GM19395 (cell line): ENCODE data around the gene HCN3.

Experiments
- ATAC-seq: cut with Tn5 transposase; IDR thresholded peaks from one replicate; pipeline ENCODE4 v1.9.1; 2021; ENCODE audit warnings: mild to moderate bottlenecking, moderate library complexity; ENCODE audit not compliant: unreplicated experiment

HCN3 gene

GRCh38 chr1:155253797-155254196 is 23.5 kb upstream of the HCN3 start:
- ATAC-seq = no peak

- no peak for ATAC-seq
Measured at GRCh38 chr1:155254228-155254713, 23.0 kb upstream of the HCN3 start.

GRCh38 chr1:155254714-155255242 is 22.5 kb upstream of the HCN3 start:
- no peak for ATAC-seq

GRCh38 chr1:155255243-155256007 is 21.8 kb upstream of the HCN3 start, which contains the start of gene ENTREP3:
Gene ENTREP3 (minus strand): TSS chr1:155255483. CDS start chr1:155254877, 606 bp downstream.
- no peak for ATAC-seq

- no peak for ATAC-seq
Measured at GRCh38 chr1:155256058-155256852, 21.0 kb upstream of the HCN3 start.

- ATAC-seq = no peak
Measured at GRCh38 chr1:155260276-155260675, 17.0 kb upstream of the HCN3 start.

- peak; percentile 11 for ATAC-seq
Measured at GRCh38 chr1:155261493-155261851, 15.8 kb upstream of the HCN3 start.

GRCh38 chr1:155261852-155262673 is 15.2 kb upstream of the HCN3 start, which contains the start of gene SCAMP3:
Gene SCAMP3 (minus strand): TSS chr1:155262360. CDS start chr1:155262151, 209 bp downstream.
- ATAC-seq = peak; percentile 87

- no peak for ATAC-seq
Measured at GRCh38 chr1:155263067-155263466, 14.2 kb upstream of the HCN3 start.

GRCh38 chr1:155266553-155266952 is 10.7 kb upstream of the HCN3 start:
- no peak for ATAC-seq

GRCh38 chr1:155267373-155267772 is 9.9 kb upstream of the HCN3 start:
- ATAC-seq = no peak

- no peak for ATAC-seq
Measured at GRCh38 chr1:155268630-155269029, 8.6 kb upstream of the HCN3 start.

- no peak for ATAC-seq
Measured at GRCh38 chr1:155269381-155269780, 7.9 kb upstream of the HCN3 start.

GRCh38 chr1:155272466-155273342 is 4.6 kb upstream of the HCN3 start:
- peak; percentile 32 for ATAC-seq

- peak; percentile 81 for ATAC-seq
Measured at GRCh38 chr1:155273343-155274245, 3.7 kb upstream of the HCN3 start, which contains the start of gene CLK2. Gene CLK2 (minus strand): TSS chr1:155273504. CDS start chr1:155270977, 2,527 bp downstream.

- ATAC-seq = no peak
Measured at GRCh38 chr1:155277902-155278688, 832 bp downstream of the HCN3 start.

- no peak for ATAC-seq
Measured at GRCh38 chr1:155278689-155279160, 1.5 kb downstream of the HCN3 start.

GRCh38 chr1:155279268-155279667 is 2.0 kb downstream of the HCN3 start:
- ATAC-seq = no peak
